Astrocyte (in vitro differentiated cells and primary cell): ENCODE measurements around the gene CCDC187. TPM values are rescaled to one million over a fixed set of nuclear protein-coding genes. Genes with fewer than 3 reads are reported as not detected.
A peak's percentile ranks its signal among the peaks of the same experiment; 100 is the strongest.

Experiments used
- DNase-seq: peaks from one replicate; pipeline ENCODE4 v3.0.0-alpha.2; 2010; ENCODE audit warnings: low read depth
- FAIRE-seq: peaks from 2 replicates; lab custom pipeline; 2011; peaks lifted over from hg19 to GRCh38; lab: Jason Lieb, UNC
- H2AFZ ChIP-seq: 2 replicates; pipeline ENCODE4 v1.6.0; 2012; ENCODE audit warnings: low read depth, low read length, inconsistent platforms
- H3K27ac ChIP-seq: 2 replicates; pipeline ENCODE4 v1.5.1; 2011; ENCODE audit warnings: low read depth, low read length, inconsistent platforms
- H3K27me3 ChIP-seq: 2 replicates; pipeline ENCODE4 v1.6.0; 2011; ENCODE audit warnings: low read length, inconsistent platforms; ENCODE audit not compliant: insufficient read depth
- H3K36me3 ChIP-seq: 2 replicates; pipeline ENCODE4 v1.5.1; 2011; ENCODE audit warnings: low read length, inconsistent platforms; ENCODE audit not compliant: insufficient read depth
- H3K4me1 ChIP-seq: 2 replicates; pipeline ENCODE4 v1.5.1; 2011; ENCODE audit warnings: low read length, inconsistent platforms; ENCODE audit not compliant: insufficient read depth
- H3K4me2 ChIP-seq: 2 replicates; pipeline ENCODE4 v1.6.0; 2012; ENCODE audit warnings: low read length, inconsistent platforms
- H3K4me3 ChIP-seq: 2 replicates; pipeline ENCODE4 v1.5.1; 2011; ENCODE audit warnings: low read depth, mild to moderate bottlenecking, low read length, inconsistent platforms; ENCODE audit not compliant: insufficient read depth
- H3K79me2 ChIP-seq: 2 replicates; pipeline ENCODE4 v1.6.0; 2012; ENCODE audit warnings: mild to moderate bottlenecking, low read length, inconsistent platforms; ENCODE audit not compliant: insufficient read depth
- H3K9ac ChIP-seq: 2 replicates; pipeline ENCODE4 v1.6.0; 2012; ENCODE audit warnings: mild to moderate bottlenecking, low read length, inconsistent platforms
- H3K9me3 ChIP-seq: 2 replicates; pipeline ENCODE4 v1.5.1; 2012; ENCODE audit warnings: low read depth, mild to moderate bottlenecking, low read length, inconsistent platforms; ENCODE audit not compliant: insufficient read depth
- H4K20me1 ChIP-seq: 2 replicates; pipeline ENCODE4 v1.6.0; 2012; ENCODE audit warnings: low read length, inconsistent platforms; ENCODE audit not compliant: insufficient read depth
- H3K27ac Mint-ChIP-seq: one replicate; pipeline ENCODE4 v1.8.0; 2021; ENCODE audit warnings: mild to moderate bottlenecking, mixed read lengths; ENCODE audit not compliant: unreplicated experiment
- H3K27me3 Mint-ChIP-seq: one replicate; pipeline ENCODE4 v1.8.0; 2021; ENCODE audit warnings: low read depth, mixed read lengths; ENCODE audit not compliant: unreplicated experiment
- H3K36me3 Mint-ChIP-seq: one replicate; pipeline ENCODE4 v1.8.0; 2021; ENCODE audit warnings: low read depth, mixed read lengths; ENCODE audit not compliant: unreplicated experiment
- H3K4me1 Mint-ChIP-seq: one replicate; pipeline ENCODE4 v1.8.0; 2021; ENCODE audit warnings: low read depth, mixed read lengths; ENCODE audit not compliant: unreplicated experiment
- H3K4me3 Mint-ChIP-seq: one replicate; pipeline ENCODE4 v1.8.0; 2021; ENCODE audit warnings: mild to moderate bottlenecking, moderate library complexity, mixed read lengths; ENCODE audit not compliant: unreplicated experiment
- H3K9me3 Mint-ChIP-seq: one replicate; pipeline ENCODE4 v1.8.0; 2021; ENCODE audit warnings: mild to moderate bottlenecking, mixed read lengths; ENCODE audit not compliant: unreplicated experiment
- EZH2 ChIP-seq: IDR thresholded peaks from 2 replicates; pipeline ENCODE4 v1.6.1; 2012; ENCODE audit warnings: mild to moderate bottlenecking, low read length, inconsistent platforms; ENCODE audit not compliant: insufficient read depth
- total RNA-seq: library from RNA; stranded (reverse); gene quantifications from 2 replicates; pipeline ENCODE4 v1.2.1, GENCODE V29; 2021
- TF ChIP-seq, protein P1 (sequence below): IDR thresholded peaks from 2 replicates; pipeline ENCODE4 v1.5.1; 2011; ENCODE audit warnings: low read depth, mild to moderate bottlenecking, inconsistent platforms, low read length, moderate library complexity; ENCODE audit not compliant: insufficient read depth

Gene CCDC187
- total RNA-seq, 1 donor from 2014 or later: 0.09 TPM

DNA sequence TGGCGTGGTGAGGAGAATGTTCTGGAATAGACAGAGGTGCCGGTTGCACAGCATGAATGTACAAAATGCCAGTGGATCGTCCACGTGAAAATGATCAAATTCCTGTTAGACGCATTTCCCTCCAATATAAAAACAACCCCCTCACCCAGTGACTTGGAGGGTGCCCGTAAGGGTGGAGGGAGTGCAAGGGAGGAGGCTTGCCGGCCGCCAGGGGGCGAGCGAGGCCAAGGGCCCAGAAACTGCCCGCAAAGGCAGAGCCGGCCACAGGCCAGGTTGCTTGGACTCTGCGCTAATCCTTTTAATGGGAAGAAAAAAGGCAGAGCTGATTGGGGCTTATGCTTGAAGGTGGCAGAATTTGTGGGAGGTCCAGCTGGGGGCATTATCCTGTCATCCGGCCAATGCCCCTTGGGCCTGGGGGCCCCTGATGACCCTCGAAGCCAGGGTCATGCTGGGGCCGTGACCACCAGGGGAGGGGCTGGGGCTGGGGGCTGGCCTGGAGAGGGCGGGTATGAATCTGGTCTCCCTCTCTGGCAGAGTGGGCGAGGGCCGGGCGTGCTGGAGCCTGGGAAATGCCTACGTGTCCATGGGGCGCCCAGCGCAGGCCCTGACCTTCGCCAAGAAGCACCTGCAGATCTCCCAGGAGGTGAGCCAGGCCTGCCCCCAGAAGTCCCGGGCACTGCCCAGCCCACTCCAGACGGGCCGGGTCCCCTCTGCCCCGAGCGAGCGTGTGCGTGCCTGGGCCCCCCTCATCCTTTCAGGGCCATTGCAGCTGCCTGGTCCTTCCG is 35.5 kb upstream of the CCDC187 start:
- Histone ChIP-seq H3K27me3 (no peaks in the 10 kb centered on the region), H2AFZ (no peak overlapping the region), H3K79me2 (peaks cover 7% of the 10 kb centered on the region), H3K4me2 (no peak overlapping the region), H3K4me1 (peaks cover 23% of the 10 kb centered on the region), H3K9me3 (no peaks in the 10 kb centered on the region), H3K27ac (no peak overlapping the region), H3K4me3 (no peak overlapping the region), H3K36me3 (peaks cover 2% of the 10 kb centered on the region), H4K20me1 (peaks cover 73% of the 10 kb centered on the region), H3K9ac (no peak overlapping the region)
- H3K27me3 Mint-ChIP-seq: no peaks in the 10 kb centered on the region
- no peaks in the 10 kb centered on the region for H3K9me3 Mint-ChIP-seq
- peaks cover 3% of the 10 kb centered on the region for H3K36me3 Mint-ChIP-seq
- peak overlapping the region; percentile 63 for H3K27ac Mint-ChIP-seq
- FAIRE-seq (no peak), DNase-seq (no peak)
- H3K4me1 Mint-ChIP-seq: peaks cover 2% of the 10 kb centered on the region
- TF ChIP-seq, protein P1, sequence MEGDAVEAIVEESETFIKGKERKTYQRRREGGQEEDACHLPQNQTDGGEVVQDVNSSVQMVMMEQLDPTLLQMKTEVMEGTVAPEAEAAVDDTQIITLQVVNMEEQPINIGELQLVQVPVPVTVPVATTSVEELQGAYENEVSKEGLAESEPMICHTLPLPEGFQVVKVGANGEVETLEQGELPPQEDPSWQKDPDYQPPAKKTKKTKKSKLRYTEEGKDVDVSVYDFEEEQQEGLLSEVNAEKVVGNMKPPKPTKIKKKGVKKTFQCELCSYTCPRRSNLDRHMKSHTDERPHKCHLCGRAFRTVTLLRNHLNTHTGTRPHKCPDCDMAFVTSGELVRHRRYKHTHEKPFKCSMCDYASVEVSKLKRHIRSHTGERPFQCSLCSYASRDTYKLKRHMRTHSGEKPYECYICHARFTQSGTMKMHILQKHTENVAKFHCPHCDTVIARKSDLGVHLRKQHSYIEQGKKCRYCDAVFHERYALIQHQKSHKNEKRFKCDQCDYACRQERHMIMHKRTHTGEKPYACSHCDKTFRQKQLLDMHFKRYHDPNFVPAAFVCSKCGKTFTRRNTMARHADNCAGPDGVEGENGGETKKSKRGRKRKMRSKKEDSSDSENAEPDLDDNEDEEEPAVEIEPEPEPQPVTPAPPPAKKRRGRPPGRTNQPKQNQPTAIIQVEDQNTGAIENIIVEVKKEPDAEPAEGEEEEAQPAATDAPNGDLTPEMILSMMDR: peak; percentile 74
- no peak for TF ChIP-seq EZH2
- H3K4me3 Mint-ChIP-seq: no peak overlapping the region

DNA sequence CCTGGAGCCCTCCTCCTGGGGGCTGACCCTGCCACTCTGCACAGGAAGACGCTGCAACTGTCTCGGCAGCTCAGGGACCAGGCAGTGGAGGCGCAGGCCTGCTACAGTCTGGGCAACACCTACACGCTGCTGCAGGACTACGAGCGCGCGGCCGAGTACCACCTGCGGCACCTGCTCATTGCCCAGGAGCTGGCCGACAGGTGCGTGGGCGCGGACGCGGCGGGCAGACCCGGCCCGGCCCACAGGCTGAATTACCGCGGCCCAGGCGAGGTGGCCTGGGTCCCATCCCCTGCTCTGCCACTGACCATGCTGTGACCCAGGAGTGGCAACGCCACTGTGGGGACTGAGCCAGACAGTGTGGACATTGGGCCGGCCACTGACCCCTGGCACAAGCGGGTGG is 34.6 kb upstream of the CCDC187 start:
- no peak overlapping the region for H3K4me2 ChIP-seq
- H3K4me3 ChIP-seq: no peak overlapping the region
- no peaks in the 10 kb centered on the region for H3K27me3 ChIP-seq
- no peak overlapping the region for H3K4me3 Mint-ChIP-seq
- no peak overlapping the region for H3K27ac ChIP-seq
- no peak overlapping the region for H2AFZ ChIP-seq
- no peak for TF ChIP-seq EZH2
- TF ChIP-seq, protein P1: no peak
- no peaks in the 10 kb centered on the region for H3K9me3 Mint-ChIP-seq
- H3K36me3 ChIP-seq: peaks cover 2% of the 10 kb centered on the region
- H3K4me1 Mint-ChIP-seq: peaks cover 2% of the 10 kb centered on the region
- no peaks in the 10 kb centered on the region for H3K9me3 ChIP-seq
- peaks cover 16% of the 10 kb centered on the region for H3K79me2 ChIP-seq
- no peak for FAIRE-seq
- no peak for DNase-seq
- no peak overlapping the region for H3K9ac ChIP-seq
- H3K27ac Mint-ChIP-seq: no peak overlapping the region
- H3K36me3 Mint-ChIP-seq: peaks cover 3% of the 10 kb centered on the region
- peaks cover 23% of the 10 kb centered on the region for H3K4me1 ChIP-seq
- no peaks in the 10 kb centered on the region for H3K27me3 Mint-ChIP-seq
- H4K20me1 ChIP-seq: peaks cover 76% of the 10 kb centered on the region
